ENCODE data around the gene HOXB4.
"Not testable (repeated sequence)": the region's sequence is repeated elsewhere in the genome, so short reads cannot be mapped to it uniquely, and the experiment has no call there.

HOXB4 gene

GRCh38 chr17:48546924-48547807 lies 31.0 kb downstream of the HOXB4 start:
- DNase-seq (ENCODE audit: low read depth in 2 of 2): no peak

- DNase-seq (ENCODE audit: low read depth in 2 of 2): no peak
These were observed 31.8 kb downstream of the HOXB4 start for GRCh38 chr17:48546137-48546923.

GRCh38 chr17:48545539-48545938 lies 32.6 kb downstream of the HOXB4 start:
- DNase-seq (ENCODE audit: low read depth in 2 of 2): no peak

- DNase-seq (ENCODE audit: low read depth in 2 of 2): no peak
These were observed 33.2 kb downstream of the HOXB4 start, which contains the start of gene HOXB2 for GRCh38 chr17:48545022-48545375. TSS of gene HOXB2 (minus strand) at chr17:48545109. CDS start at chr17:48544911, 198 bp downstream.

GRCh38 chr17:48544349-48545021 lies 33.7 kb downstream of the HOXB4 start:
- no peak for DNase-seq (ENCODE audit: low read depth in 2 of 2)

GRCh38 chr17:48543854-48544348 lies 34.2 kb downstream of the HOXB4 start:
- DNase-seq (ENCODE audit: low read depth in 2 of 2): no peak

GRCh38 chr17:48543107-48543853 lies 34.9 kb downstream of the HOXB4 start:
- no peak for DNase-seq (ENCODE audit: low read depth in 2 of 2)

GRCh38 chr17:48542698-48543106 lies 35.4 kb downstream of the HOXB4 start:
- no peak for DNase-seq (ENCODE audit: low read depth in 2 of 2)

GRCh38 chr17:48542114-48542656 lies 36.0 kb downstream of the HOXB4 start:
- no peak for DNase-seq (ENCODE audit: low read depth in 2 of 2)

GRCh38 chr17:48541577-48542113 lies 36.5 kb downstream of the HOXB4 start:
- no peak for DNase-seq (ENCODE audit: low read depth in 2 of 2)

GRCh38 chr17:48541036-48541576 lies 37.0 kb downstream of the HOXB4 start:
- no peak for DNase-seq (ENCODE audit: low read depth in 2 of 2)

- DNase-seq (ENCODE audit: low read depth in 2 of 2): no peak
These were observed 37.9 kb downstream of the HOXB4 start for GRCh38 chr17:48540213-48540612.

- no peak for DNase-seq (ENCODE audit: low read depth in 2 of 2)
These were observed 39.0 kb downstream of the HOXB4 start for GRCh38 chr17:48539177-48539576.

- DNase-seq (ENCODE audit: low read depth in 2 of 2): no peak
These were observed 40.8 kb downstream of the HOXB4 start for GRCh38 chr17:48537316-48537715.

- DNase-seq (ENCODE audit: low read depth in 2 of 2): not testable (repeated sequence)
These were observed 42.2 kb downstream of the HOXB4 start for GRCh38 chr17:48535793-48536559.

GRCh38 chr17:48532261-48532660 lies 45.9 kb downstream of the HOXB4 start:
- no peak for DNase-seq (ENCODE audit: low read depth in 2 of 2)

- DNase-seq (ENCODE audit: low read depth in 2 of 2): no peak
These were observed 47.3 kb downstream of the HOXB4 start, which contains the start of gene HOXB1 for GRCh38 chr17:48530887-48531272. TSS of gene HOXB1 (minus strand) at chr17:48531011. CDS start at chr17:48530904, 107 bp downstream.

- DNase-seq (ENCODE audit: low read depth in 2 of 2): no peak
These were observed 47.8 kb downstream of the HOXB4 start for GRCh38 chr17:48530208-48530886.

- DNase-seq (ENCODE audit: low read depth in 2 of 2): no peak
These were observed 48.5 kb downstream of the HOXB4 start for GRCh38 chr17:48529683-48530009.
